SJCRH30 (cell line): ENCODE measurements around the gene COL26A1. TPM values are rescaled to one million over a fixed set of nuclear protein-coding genes. Genes with fewer than 3 reads are reported as not detected.

Experiments
- DNase-seq, 2 experiments: peaks; one replicate each; pipeline ENCODE4 v3.0.0-alpha.2; 2015 to 2020
- H3K27ac ChIP-seq: fragments of 250-450 bp; sonication (Bioruptor Pico); 2 replicates; pipeline ENCODE4 v1.5.1; 2020; ENCODE audit warnings: mild to moderate bottlenecking, moderate library complexity
- H3K27me3 ChIP-seq: fragments of 250-450 bp; sonication (Bioruptor Pico); 2 replicates; pipeline ENCODE4 v1.5.1; 2020; ENCODE audit warnings: mild to moderate bottlenecking, moderate library complexity
- H3K36me3 ChIP-seq: fragments of 250-450 bp; sonication (Bioruptor Pico); 2 replicates; pipeline ENCODE4 v1.5.1; 2020; ENCODE audit warnings: mild to moderate bottlenecking, moderate library complexity
- H3K4me1 ChIP-seq: fragments of 250-450 bp; sonication (Bioruptor Pico); 2 replicates; pipeline ENCODE4 v1.5.1; 2020; ENCODE audit warnings: mild to moderate bottlenecking, moderate library complexity
- H3K4me3 ChIP-seq: fragments of 250-450 bp; sonication (Bioruptor Pico); 2 replicates; pipeline ENCODE4 v1.5.1; 2020; ENCODE audit warnings: mild to moderate bottlenecking, moderate library complexity
- H3K9me3 ChIP-seq: fragments of 250-450 bp; sonication (Bioruptor Pico); replicated peaks from 2 replicates; pipeline ENCODE4 v1.5.1; 2020; ENCODE audit warnings: mild to moderate bottlenecking, moderate library complexity
- total RNA-seq: library from RNA; depleted of rRNA; stranded (reverse); fragments of >200 nt; shearing (Covaris generic); gene quantifications from 2 replicates; pipeline ENCODE4 v1.2.3, GENCODE V29; 2014

COL26A1 gene
- total RNA-seq, 1 experiment from 2014 or later, result 0.10 TPM

DNA sequence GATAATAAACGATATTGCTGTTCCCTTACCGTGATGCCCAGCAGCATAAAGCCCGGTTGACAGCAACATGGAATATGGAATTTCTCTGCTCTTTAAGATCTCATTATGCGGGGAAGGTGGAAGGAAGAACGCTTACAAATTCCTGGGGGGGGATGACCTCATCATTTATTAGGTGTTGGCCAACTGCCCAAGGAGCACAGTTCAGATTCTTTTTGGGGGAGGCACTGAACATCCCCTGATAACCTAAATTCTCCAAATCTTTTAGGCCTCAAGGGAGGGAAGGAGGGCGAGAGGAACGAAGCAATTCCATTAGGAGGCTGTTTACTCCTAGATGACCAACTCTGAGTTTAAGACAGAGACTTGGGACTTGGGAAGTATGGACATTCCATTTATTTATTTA, 5.2 kb upstream of the COL26A1 start:
- H3K27me3 ChIP-seq, result no peaks in the 10 kb centered on the region
- H3K4me1 ChIP-seq, result no peaks in the 10 kb centered on the region
- H3K9me3 ChIP-seq, result no peaks in the 10 kb centered on the region; the same call in 1 of the 2 replicates
- H3K4me3 ChIP-seq, result no peak overlapping the region
- no peaks in the 10 kb centered on the region for H3K36me3 ChIP-seq
- no peak for DNase-seq
- H3K27ac ChIP-seq, result no peak overlapping the region

DNA sequence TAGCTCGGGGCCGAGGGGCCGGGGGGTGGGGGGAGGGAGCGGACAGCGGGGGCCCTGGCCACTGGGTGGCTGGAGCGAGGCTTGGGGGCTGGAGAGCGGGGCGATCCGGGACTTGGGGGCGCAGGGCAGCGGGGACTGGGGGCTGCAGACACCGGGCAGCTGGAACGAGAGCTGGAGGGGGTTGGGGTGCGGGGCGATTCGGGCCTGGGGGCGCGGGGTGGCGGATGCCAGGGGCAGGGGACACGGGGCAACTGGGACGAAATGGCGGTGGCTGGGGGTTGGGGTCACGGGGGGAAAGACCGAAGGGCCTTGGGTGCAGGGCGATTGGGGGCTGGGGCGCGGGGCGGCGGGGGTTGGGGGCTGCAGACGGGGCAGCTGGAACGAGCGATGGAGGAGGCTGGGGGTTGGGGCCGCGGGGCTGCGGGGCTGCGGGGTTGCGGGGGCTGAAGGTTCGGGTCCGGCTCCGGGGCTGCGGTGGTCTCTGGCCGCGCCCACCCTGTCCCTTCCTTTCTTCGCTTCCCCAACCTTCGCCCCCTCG, 590 bp downstream of the COL26A1 start:
- H3K27me3 ChIP-seq, result no peaks in the 10 kb centered on the region
- H3K27ac ChIP-seq, result no peak overlapping the region
- no peak for DNase-seq
- no peaks in the 10 kb centered on the region for H3K4me1 ChIP-seq
- no peaks in the 10 kb centered on the region for H3K36me3 ChIP-seq
- peak overlapping the region; percentile 45 for H3K4me3 ChIP-seq
- 0 out of 2 replicates have a peak, but pooled peaks cover 3% of the 10 kb centered on the region for H3K9me3 ChIP-seq

DNA sequence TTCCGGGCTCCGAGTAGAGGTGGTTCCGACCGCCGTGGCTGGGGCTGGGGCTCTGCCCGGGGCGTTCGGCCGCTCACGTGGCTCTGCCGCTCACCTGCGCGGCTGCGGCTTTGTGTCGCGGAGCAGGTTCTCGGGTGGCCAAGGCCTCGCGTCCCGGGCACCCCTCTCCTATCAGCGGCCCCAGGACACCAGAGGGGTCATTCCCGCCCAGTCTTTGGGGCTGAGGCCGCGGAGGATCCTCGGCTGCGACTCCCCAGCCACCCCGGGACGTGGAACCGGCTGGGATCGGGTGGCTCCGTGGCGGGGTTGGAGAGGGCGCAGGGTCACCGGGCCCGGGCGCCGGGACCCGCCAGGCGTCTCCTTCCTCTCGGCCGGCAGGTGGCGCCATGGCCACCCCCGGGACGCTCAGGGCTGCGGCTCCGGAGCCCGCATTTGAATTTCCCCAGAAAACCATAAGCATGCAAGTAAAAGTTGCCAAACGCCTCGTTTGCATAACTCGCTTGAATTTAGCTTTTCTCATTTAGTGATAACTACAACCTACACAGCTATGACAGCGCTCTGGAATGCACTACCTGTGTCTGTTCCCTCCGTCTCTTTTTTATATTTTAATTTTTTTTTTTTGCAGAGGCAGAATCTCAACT, 1.2 kb downstream of the COL26A1 start:
- no peaks in the 10 kb centered on the region for H3K4me1 ChIP-seq
- peak overlapping the region; percentile 45 for H3K4me3 ChIP-seq
- 0 out of 2 replicates have a peak, but pooled peaks cover 3% of the 10 kb centered on the region for H3K9me3 ChIP-seq
- H3K27ac ChIP-seq, result no peak overlapping the region
- no peaks in the 10 kb centered on the region for H3K36me3 ChIP-seq
- DNase-seq, result peak; percentile 49 to 76
- no peaks in the 10 kb centered on the region for H3K27me3 ChIP-seq

DNA sequence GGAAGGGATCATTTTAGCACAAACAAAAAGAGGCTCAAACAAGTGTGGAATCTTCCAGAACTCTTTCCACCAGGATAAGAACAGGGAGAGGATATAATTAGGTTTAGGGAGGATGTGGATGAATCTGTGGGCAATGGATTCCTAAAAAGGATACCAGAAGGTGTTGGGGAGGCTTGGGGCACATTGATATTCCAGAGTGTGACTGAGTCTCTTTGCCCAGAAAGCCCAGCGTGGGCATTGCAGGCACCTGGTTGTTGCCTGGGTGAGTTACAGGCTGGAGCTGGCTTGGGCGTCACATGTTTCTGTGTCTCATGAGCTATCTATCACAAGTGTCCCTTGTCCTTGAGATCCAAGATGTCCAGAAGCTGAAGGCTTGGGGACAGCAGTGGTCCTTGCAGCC, 3.3 kb downstream of the COL26A1 start:
- DNase-seq, result no peak
- H3K4me1 ChIP-seq, result no peaks in the 10 kb centered on the region; the same call in 1 of the 2 replicates
- H3K27me3 ChIP-seq, result no peaks in the 10 kb centered on the region
- no peak overlapping the region for H3K27ac ChIP-seq
- 0 out of 2 replicates have a peak, but pooled peaks cover 3% of the 10 kb centered on the region for H3K9me3 ChIP-seq
- no peaks in the 10 kb centered on the region for H3K36me3 ChIP-seq
- no peak overlapping the region for H3K4me3 ChIP-seq

DNA sequence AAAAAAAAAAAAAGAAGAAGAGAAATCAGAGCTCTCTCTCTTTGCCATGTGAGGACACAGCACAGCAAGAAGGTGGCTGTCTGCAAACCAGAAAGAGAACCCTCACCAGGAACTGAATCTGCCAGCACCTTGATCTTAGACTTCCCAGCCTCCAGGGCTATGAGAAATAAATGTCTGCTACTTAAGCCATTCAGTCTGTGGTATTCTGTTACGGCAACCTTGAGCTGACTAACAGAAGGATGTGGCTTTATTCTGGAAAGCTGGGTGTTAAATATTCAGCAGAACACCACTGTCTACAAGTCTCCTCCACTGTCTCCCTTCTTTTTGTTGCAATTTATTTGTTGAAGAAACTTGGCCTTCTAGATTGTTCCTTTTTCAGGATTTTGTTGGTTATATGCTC, 5.0 kb downstream of the COL26A1 start:
- DNase-seq, result no peak
- no peaks in the 10 kb centered on the region for H3K36me3 ChIP-seq

DNA sequence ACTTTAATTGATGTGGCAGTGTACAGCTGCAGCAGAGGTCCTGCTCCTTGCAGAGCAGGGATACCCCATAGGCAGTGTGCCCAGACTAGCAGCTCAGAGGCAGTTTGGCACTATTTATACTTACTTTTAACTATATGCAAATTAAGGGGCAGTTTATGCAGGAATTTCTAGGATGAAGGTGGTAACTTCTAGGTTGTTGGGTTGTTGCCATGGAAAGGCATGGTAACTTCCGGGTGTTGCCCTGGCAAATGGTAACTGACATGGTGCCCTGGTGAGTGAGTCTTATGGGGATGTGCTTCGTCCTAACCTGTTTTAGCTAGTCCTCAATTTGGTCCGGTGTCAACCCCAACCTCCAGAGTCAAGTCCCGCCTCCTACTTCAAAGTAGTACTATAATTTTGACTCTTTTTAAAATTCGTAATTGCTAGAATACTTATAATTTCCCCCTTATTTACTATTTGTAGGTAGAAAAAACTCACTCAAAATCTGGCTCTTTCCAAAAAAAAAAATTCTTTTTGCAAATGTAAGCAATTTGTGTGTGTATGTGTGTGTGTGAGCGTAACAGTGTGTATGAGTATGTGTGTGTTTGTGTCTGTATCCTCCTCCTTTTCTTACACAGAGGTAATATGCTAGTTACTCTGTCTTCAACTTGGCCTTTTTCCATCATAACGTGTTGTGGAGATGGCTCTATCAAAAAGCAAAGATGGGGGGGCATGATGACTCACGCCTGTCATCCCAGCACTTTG, 5.9 kb downstream of the COL26A1 start:
- Histone ChIP-seq H3K27ac (no peak overlapping the region), H3K9me3 (0 out of 2 replicates have a peak, but pooled peaks cover 3% of the 10 kb centered on the region), H3K4me3 (no peak overlapping the region), H3K4me1 (no peaks in the 10 kb centered on the region; the same call in 1 of the 2 replicates), H3K36me3 (no peaks in the 10 kb centered on the region), H3K27me3 (no peaks in the 10 kb centered on the region)
- no peak for DNase-seq

More for the DNA sequence above, 5.0 kb downstream of the COL26A1 start:
- Histone ChIP-seq H3K27me3 (no peaks in the 10 kb centered on the region), H3K4me1 (no peaks in the 10 kb centered on the region; the same call in 1 of the 2 replicates), H3K9me3 (0 out of 2 replicates have a peak, but pooled peaks cover 3% of the 10 kb centered on the region), H3K27ac (no peak overlapping the region), H3K4me3 (no peak overlapping the region)

DNA sequence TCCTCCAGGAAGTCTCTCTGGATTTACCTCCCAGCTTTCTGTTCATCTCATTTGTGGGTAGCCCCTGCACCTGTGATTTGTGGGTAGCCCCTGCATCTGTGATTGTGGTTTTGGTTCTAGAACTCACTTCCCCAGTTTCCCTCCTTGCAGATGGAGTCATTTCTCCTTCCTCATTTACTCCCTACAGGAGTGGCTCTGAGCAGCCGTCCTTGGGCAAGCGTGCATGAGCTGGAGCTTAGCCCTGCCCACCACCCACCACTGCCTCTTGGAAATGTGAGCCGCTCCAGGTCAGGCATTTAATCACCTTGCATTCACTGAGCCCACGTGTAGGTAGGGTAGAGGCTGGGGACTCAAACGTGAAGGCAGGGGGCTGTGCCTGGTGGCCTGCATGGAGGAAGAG, 8.2 kb downstream of the COL26A1 start:
- H3K27ac ChIP-seq, result no peak overlapping the region
- H3K27me3 ChIP-seq, result no peaks in the 10 kb centered on the region
- H3K36me3 ChIP-seq, result no peaks in the 10 kb centered on the region
- H3K4me1 ChIP-seq, result peaks cover 5% of the 10 kb centered on the region
- H3K4me3 ChIP-seq, result no peak overlapping the region
- no peak for DNase-seq
- 0 out of 2 replicates have a peak, but pooled peaks cover 3% of the 10 kb centered on the region for H3K9me3 ChIP-seq

DNA sequence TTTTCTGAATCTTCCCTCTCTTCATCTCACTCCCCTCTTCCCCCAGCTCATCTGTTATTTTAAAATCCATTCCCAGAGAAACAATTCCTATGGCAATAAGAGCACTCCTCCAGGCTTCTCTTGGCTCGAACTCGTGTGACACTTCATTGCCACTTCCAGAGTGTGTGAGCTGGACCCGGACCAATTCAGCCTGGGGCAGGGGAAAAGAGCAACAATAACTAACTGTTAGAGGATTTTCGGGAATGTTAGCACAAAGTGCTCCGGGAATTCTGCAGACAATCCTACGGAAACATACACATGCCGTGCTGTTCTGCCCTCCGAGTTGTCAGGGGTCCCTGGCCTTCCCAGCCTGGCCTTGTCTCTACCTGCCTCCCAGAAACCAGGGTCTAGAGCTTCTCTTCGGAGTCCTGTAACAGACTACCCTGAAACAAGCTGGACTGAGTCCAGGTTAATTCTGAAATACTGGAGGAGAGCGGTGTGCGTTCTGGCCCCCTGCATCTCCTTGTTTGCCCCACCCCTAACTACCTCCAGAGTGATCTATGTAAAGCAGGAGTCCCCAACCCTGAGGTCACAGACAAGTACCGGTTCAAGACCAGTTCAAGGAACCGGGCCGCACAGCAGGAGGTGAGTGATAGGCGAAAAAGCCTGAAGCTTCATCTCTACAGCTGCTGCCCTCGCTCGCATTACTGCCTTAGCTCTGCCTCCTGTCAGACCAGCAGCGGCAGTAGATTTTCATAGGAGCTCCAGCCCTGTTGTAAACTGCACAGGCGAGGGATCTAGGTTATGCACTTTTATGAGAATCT, 11.3 kb downstream of the COL26A1 start:
- Histone ChIP-seq H3K27me3 (no peaks in the 10 kb centered on the region), H3K36me3 (no peaks in the 10 kb centered on the region), H3K9me3 (no peaks in the 10 kb centered on the region), H3K4me3 (peak overlapping the region; percentile 32), H3K4me1 (peaks cover 28% of the 10 kb centered on the region), H3K27ac (no peak overlapping the region; the same call in 1 of the 2 replicates)
- DNase-seq, result peak; percentile 76 to 78

DNA sequence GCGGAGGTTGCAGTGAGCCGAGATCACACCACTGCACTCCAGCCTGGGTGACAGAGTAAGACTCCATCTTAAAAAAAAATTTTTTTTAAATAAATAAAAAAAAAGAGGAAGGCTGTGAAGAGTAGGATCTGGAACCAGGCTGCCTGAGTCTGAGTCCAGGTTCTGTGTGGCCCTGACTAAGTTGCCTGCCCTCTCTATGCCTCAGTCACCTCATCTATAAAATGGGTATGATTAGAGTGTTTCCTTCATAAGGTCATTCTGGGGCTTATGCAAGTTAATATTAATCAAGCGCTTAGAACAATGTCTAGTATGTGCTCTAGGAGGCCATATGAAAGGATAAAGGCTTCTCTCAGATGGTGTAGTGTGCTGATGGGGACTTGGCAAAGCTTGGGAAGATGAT, 12.3 kb downstream of the COL26A1 start:
- Histone ChIP-seq H3K27ac (no peak overlapping the region), H3K9me3 (no peaks in the 10 kb centered on the region), H3K4me3 (no peak overlapping the region), H3K4me1 (peaks cover 33% of the 10 kb centered on the region), H3K27me3 (no peaks in the 10 kb centered on the region), H3K36me3 (no peaks in the 10 kb centered on the region)
- no peak for DNase-seq

DNA sequence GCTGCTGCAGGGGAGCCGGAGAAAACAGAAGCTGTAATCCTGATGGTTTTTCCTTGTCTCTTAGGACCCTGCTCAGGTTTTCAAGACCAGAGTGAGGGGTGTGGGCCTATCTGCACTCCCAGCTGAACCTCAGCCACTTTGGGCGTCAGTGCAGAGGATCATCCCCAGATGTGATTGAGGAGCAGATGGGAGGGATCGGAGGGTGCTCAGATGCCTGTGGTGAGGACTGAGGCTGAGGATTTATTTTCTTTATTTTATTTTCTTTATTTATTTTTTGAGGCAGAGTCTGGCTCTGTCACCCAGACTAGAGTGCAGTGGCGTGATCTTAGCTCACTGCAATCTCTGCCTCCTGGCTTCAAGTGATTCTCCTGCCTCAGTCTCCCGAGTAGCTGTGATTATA, 13.9 kb downstream of the COL26A1 start:
- Histone ChIP-seq H3K27ac (no peak overlapping the region), H3K27me3 (no peaks in the 10 kb centered on the region), H3K36me3 (no peaks in the 10 kb centered on the region), H3K9me3 (peaks cover 8% of the 10 kb centered on the region; the same call in 1 of the 2 replicates), H3K4me1 (peaks cover 33% of the 10 kb centered on the region), H3K4me3 (no peak overlapping the region)
- DNase-seq, result no peak

DNA sequence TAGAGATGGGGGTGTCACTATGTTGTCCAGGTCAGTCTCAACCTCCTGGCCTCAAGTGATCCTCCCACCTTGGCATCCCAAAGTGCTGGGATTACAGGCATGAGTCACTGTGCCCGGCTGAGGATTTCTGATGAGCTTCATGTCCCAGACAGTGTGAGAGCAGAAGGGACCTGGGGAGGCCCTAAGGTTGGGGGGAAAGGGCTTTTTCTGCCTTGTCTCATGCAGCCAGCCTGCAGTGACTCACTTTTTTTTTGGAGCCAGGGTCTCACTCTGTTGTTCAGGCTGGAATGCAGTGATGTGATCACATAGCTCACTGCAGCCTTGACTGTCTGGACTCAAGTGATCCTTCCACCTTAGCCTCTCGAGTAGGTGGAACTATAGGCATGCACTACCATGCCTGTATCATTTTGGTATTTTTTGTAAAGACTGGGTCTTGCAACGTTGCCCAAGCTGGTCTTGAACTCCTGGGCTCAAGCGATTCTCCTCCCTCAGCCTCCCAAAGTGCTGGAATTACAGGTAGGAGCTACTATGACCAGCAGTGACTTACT, 14.6 kb downstream of the COL26A1 start:
- Histone ChIP-seq H3K4me1 (peaks cover 33% of the 10 kb centered on the region), H3K27me3 (no peaks in the 10 kb centered on the region), H3K27ac (no peak overlapping the region), H3K9me3 (peaks cover 9% of the 10 kb centered on the region; the same call in 1 of the 2 replicates), H3K4me3 (no peak overlapping the region), H3K36me3 (no peaks in the 10 kb centered on the region)
- DNase-seq, result no peak

DNA sequence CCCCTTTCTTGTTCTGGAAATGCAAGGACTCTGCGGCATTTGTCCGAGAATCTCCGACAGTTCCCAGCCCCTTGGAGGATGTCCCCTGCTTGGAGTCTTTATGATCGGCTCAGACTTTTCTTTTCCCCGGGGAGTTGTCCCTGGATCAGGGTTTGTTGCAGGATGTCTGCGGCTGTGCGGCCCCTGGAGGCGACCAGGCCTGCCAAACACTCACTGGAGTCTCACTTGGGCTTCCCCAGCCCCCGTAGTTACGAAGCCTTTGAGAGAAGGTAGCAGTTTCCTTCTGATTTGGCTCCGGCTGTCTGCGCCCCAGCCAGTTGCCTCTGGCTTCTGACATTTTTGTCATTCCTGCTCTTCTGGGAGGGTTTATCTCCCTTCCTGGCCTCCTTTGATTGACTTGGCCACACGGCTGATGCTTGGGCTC, 16.1 kb downstream of the COL26A1 start:
- Histone ChIP-seq H3K9me3 (peaks cover 9% of the 10 kb centered on the region; the same call in 1 of the 2 replicates), H3K4me1 (peaks cover 33% of the 10 kb centered on the region), H3K4me3 (no peak overlapping the region), H3K27me3 (no peaks in the 10 kb centered on the region), H3K27ac (peak overlapping the region; percentile 75), H3K36me3 (no peaks in the 10 kb centered on the region)
- peak; percentile 94 to 95 for DNase-seq

DNA sequence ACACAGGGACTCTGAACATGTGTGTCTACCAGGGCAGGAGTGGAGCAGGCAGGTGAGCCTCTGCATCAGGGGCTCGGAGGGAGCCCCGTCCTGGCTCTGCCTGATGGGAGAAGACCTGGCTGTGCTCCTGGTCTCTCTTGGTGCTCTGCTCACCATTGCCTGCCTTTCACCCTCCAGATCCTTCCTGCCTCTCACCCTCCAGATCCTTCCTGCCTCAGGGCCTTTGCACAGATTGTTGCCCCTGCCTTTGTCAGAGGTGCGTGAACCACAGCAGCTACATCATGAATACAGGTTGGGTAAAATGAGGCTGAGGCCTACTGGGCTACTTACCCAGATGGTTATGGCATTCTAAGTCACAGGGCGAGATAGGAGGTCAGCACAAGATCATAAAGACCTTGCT, 16.6 kb downstream of the COL26A1 start:
- peaks cover 9% of the 10 kb centered on the region; the same call in 1 of the 2 replicates for H3K9me3 ChIP-seq
- no peak for DNase-seq
- H3K27me3 ChIP-seq, result no peaks in the 10 kb centered on the region
- H3K4me1 ChIP-seq, result peaks cover 33% of the 10 kb centered on the region
- H3K4me3 ChIP-seq, result no peak overlapping the region
- H3K36me3 ChIP-seq, result no peaks in the 10 kb centered on the region
- peak overlapping the region; percentile 75 for H3K27ac ChIP-seq

DNA sequence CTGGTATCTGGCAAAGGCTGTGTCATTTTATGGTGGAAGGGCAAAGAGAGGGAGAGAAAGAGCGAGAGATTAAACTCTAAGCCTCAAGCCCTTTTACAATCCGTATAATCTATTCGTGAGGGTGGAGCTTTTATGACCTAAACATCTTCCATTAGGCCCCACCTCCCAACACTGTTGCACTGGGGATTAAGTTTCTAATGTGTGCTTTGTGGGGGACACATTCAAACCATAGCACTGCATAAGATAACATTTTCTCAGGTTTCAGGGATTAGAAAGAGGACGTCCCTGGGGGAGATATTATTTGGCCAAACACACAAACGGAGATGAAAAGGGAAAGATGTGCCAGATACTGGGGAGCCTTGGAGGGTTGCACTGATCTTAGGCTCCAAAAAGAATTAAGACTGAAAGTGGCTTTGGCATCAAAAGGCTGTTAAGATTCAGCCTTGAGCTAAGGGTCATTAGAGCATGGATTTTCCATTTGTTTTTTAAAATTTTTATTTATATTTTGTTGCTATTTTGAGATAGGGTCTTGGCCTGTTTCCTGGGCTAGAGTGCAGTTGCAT, 19.0 kb downstream of the COL26A1 start:
- Histone ChIP-seq H3K27me3 (no peaks in the 10 kb centered on the region), H3K36me3 (no peaks in the 10 kb centered on the region)

More for the DNA sequence above, 19.0 kb downstream of the COL26A1 start:
- peak in 1 of 2 experiments; percentile 59 for DNase-seq
- Histone ChIP-seq H3K4me3 (no peak overlapping the region), H3K9me3 (peaks cover 9% of the 10 kb centered on the region; the same call in 1 of the 2 replicates), H3K4me1 (peaks cover 41% of the 10 kb centered on the region), H3K27ac (no peak overlapping the region)
